HCT116 (cell line): ENCODE results near the gene NFATC1. TPM values are rescaled to one million over a fixed set of nuclear protein-coding genes. Genes with fewer than 3 reads are reported as not detected.
A peak's percentile ranks its signal among the peaks of the same experiment; 100 is the strongest.

Experiments used
- ATAC-seq: fragments of 200-7000 bp; cut with Tn5 transposase; 2 replicates; pipeline ENCODE4 v1.9.1; 2020; ENCODE audit warnings: mild to moderate bottlenecking, moderate library complexity
- BruUV-seq: library from RNA; stranded (reverse); fragments of 400-500 nt; replicated peaks from 2 replicates; lab custom pipeline; 2021; lab: Mats Ljungman, UMichigan
- CTCF ChIA-PET: fragments of 300-600 bp; sonication (Branson Sonifier 250); formaldehyde crosslinking; loops from one replicate; lab custom pipeline; 2021; ENCODE audit warnings: antibody characterized with exemption; lab: Charles Lee
- POLR2A ChIA-PET: fragments of 300-600, 350-600 bp; sonication (Branson Sonifier 250); formaldehyde crosslinking; loops from one replicate; lab custom pipeline; 2021; ENCODE audit warnings: antibody characterized with exemption; lab: Charles Lee
- RAD21 ChIA-PET, 2 experiments: fragments of 300-600 bp; sonication (Branson Sonifier 250); formaldehyde crosslinking; loops; one replicate each; lab custom pipeline; 2023; ENCODE audit warnings: low total read pairs in 2 of 2; ENCODE audit not compliant: uncharacterized antibody in 2 of 2, unreplicated experiment in 2 of 2, low non-redundant PET in 1 of 2; lab: Charles Lee
- DNase-seq: peaks from one replicate; pipeline ENCODE4 v3.0.0-alpha.2; 2010; ENCODE audit warnings: low read depth, low spot score
- H2AFZ ChIP-seq: fragments of 200-600 bp; shearing (Covaris generic), sonication (generic); 2 replicates; pipeline ENCODE4 v1.6.1; 2017; ENCODE audit warnings: low read depth, mixed run types, mixed read lengths, antibody characterized with exemption, low read length; ENCODE audit not compliant: poor library complexity, severe bottlenecking
- H3K27ac ChIP-seq: 2 replicates; pipeline ENCODE4 v1.5.1; 2012; ENCODE audit warnings: low read depth, low read length
- H3K27me3 ChIP-seq: fragments of 200-600 bp; sonication (generic); 2 replicates; pipeline ENCODE4 v1.6.1; 2016; ENCODE audit warnings: mixed run types, low read length, mixed read lengths; ENCODE audit not compliant: insufficient read depth
- H3K36me3 ChIP-seq, 2 experiments: fragments of 200-500 bp in 1 of 2; fragments of 200-600 bp in 1 of 2; sonication (Bioruptor generic) in 1 of 2; sonication (generic) in 1 of 2; 2 replicates each; pipeline versions ENCODE4 v1.5.1 to v1.6.1; 2014 to 2016; ENCODE audit warnings: low read length in 2 of 2, inconsistent platforms in 1 of 2, mixed read lengths in 1 of 2, mixed run types in 1 of 2; ENCODE audit not compliant: insufficient read depth in 2 of 2, control insufficient read depth in 1 of 2
- H3K4me1 ChIP-seq, 2 experiments: fragments of 200-600 bp in 1 of 2; sonication (generic) in 1 of 2; 2 replicates each; pipeline versions ENCODE4 v1.5.1 to v1.6.1; 2012 to 2017; ENCODE audit warnings: low read length in 2 of 2, inconsistent platforms in 1 of 2, mild to moderate bottlenecking in 1 of 2, mixed read lengths in 1 of 2, mixed run types in 1 of 2, moderate library complexity in 1 of 2; ENCODE audit not compliant: insufficient read depth in 2 of 2, control insufficient read depth in 1 of 2
- H3K4me2 ChIP-seq: fragments of 200-600 bp; sonication (generic); 2 replicates; pipeline ENCODE4 v1.6.1; 2017; ENCODE audit warnings: mixed run types, low read length, mixed read lengths
- H3K4me3 ChIP-seq, 2 experiments: fragments of 200-600 bp in 1 of 2; sonication (generic) in 1 of 2; replicated peaks in 1 of 2; 2 replicates each; pipeline ENCODE4 v1.5.1; 2011 to 2016; ENCODE audit warnings: low read length in 2 of 2, control low read depth in 1 of 2, low read depth in 1 of 2, mild to moderate bottlenecking in 1 of 2, mixed read lengths in 1 of 2, mixed run types in 1 of 2
- H3K79me2 ChIP-seq: fragments of 200-600 bp; sonication (generic); 2 replicates; pipeline ENCODE4 v1.6.1; 2017; ENCODE audit warnings: mild to moderate bottlenecking, mixed run types, low read length, moderate library complexity, mixed read lengths; ENCODE audit not compliant: insufficient read depth
- H3K9ac ChIP-seq: fragments of 200-600 bp; sonication (generic); 2 replicates; pipeline ENCODE4 v1.6.1; 2016; ENCODE audit warnings: low read length, mixed read lengths
- H3K9me2 ChIP-seq: fragments of 200-600 bp; sonication (generic), shearing (Covaris generic); 2 replicates; pipeline ENCODE4 v1.6.1; 2017; ENCODE audit warnings: mixed run types, mild to moderate bottlenecking, moderate library complexity; ENCODE audit not compliant: insufficient read depth
- H3K9me3 ChIP-seq, 2 experiments: fragments of 200-500 bp in 1 of 2; fragments of 200-600 bp in 1 of 2; sonication (Bioruptor generic) in 1 of 2; sonication (generic) in 1 of 2; 2 replicates each; pipeline ENCODE4 v1.6.1; 2014 to 2017; ENCODE audit warnings: low read length in 2 of 2, mixed read lengths in 2 of 2, inconsistent platforms in 1 of 2, low read depth in 1 of 2, mild to moderate bottlenecking in 1 of 2, mixed run types in 1 of 2, moderate library complexity in 1 of 2; ENCODE audit not compliant: control insufficient read depth in 1 of 2, insufficient read depth in 1 of 2
- H4K20me1 ChIP-seq: fragments of 200-600 bp; sonication (generic), shearing (Covaris generic); 2 replicates; pipeline ENCODE4 v1.6.1; 2017; ENCODE audit warnings: mixed run types, mild to moderate bottlenecking, moderate library complexity; ENCODE audit not compliant: insufficient read depth
- CTCF ChIP-seq, 3 experiments: fragments of 200-600 bp in 1 of 3; sonication (generic) in 1 of 3; IDR thresholded peaks in 2 of 3; conservative IDR thresholded peaks in 1 of 3; 2 replicates each; pipeline ENCODE4 v1.5.1; 2012 to 2017; ENCODE audit warnings: low read depth in 2 of 3, low read length in 2 of 3, antibody characterized with exemption in 1 of 3, borderline replicate concordance in 1 of 3, control low read depth in 1 of 3, mild to moderate bottlenecking in 1 of 3, mixed read lengths in 1 of 3, mixed run types in 1 of 3, moderate library complexity in 1 of 3; ENCODE audit not compliant: insufficient read depth in 1 of 3
- EZH2 ChIP-seq: fragments of 200-600 bp; sonication (generic); IDR thresholded peaks from 2 replicates; pipeline ENCODE4 v1.6.1; 2017; ENCODE audit warnings: antibody characterized with exemption, mixed run types
- RAD21 ChIP-seq: IDR thresholded peaks from 2 replicates; pipeline ENCODE4 v1.6.1; 2012; ENCODE audit warnings: low read depth, mild to moderate bottlenecking
- intact Hi-C: fragments of 100-400 bp; cut with micrococcal nuclease; formaldehyde crosslinking; loops from 2 replicates; pipeline ENCODE4 v1.10.0; 2022
- total RNA-seq: library from RNA; stranded (reverse); gene quantifications from one replicate; pipeline ENCODE4 v1.2.1, GENCODE V29; 2021; ENCODE audit not compliant: unreplicated experiment

NFATC1 gene
- total RNA-seq, 1 experiment from 2014 or later: 20.8 TPM

- H3K9me2 ChIP-seq: no peaks in the 10 kb centered on the region
- peaks cover 0 to 5% of the 10 kb centered on the region in 2 experiments; a peak in 1 of 4 replicates for H3K4me1 ChIP-seq
- BruUV-seq: no TSS peak
- intact Hi-C loops: loop anchor here (1.0 kb wide), 1 partner anchor 147 kb away; no protein-coding TSS in a partner anchor
- H3K36me3 ChIP-seq: no peaks in the 10 kb centered on the region; a peak in 1 of 4 replicates
- H3K4me3 ChIP-seq: no peak overlapping the region
- no peak overlapping the region for H2AFZ ChIP-seq
- no peak for DNase-seq
- POLR2A ChIA-PET: no interaction called here
- ATAC-seq: peak; percentile 73
- no peaks in the 10 kb centered on the region for H3K79me2 ChIP-seq
- H3K27ac ChIP-seq: no peak overlapping the region
- peak; percentile 79 to 91 (median 84) for TF ChIP-seq CTCF (IDR thresholded peaks at IDR 0.05 in 2 of 3, conservative IDR thresholded peaks at IDR 0.05 in 1 of 3; ENCODE audit: borderline replicate concordance in 1 of 3, insufficient read depth in 1 of 3, low read depth in 2 of 3, low read length in 2 of 3)
- no peak for TF ChIP-seq EZH2
- peak; percentile 95 for TF ChIP-seq RAD21
- no peak overlapping the region for H3K9ac ChIP-seq
- RAD21 ChIA-PET: no interaction called here
- CTCF ChIA-PET: interaction anchor here (1.0 to 1.5 kb wide), 4 partner anchors 146 to 299 kb away, joined by 3 to 4 read pairs (median 4); no protein-coding TSS in a partner anchor
- H3K27me3 ChIP-seq: no peaks in the 10 kb centered on the region
- no peaks in the 10 kb centered on the region for H4K20me1 ChIP-seq
- no peaks in the 10 kb centered on the region for H3K9me3 ChIP-seq
- H3K4me2 ChIP-seq: no peak overlapping the region
Measured at GRCh38 chr18:79380816-79381806, 14.6 kb upstream of the NFATC1 start.
